ENCODE data around the gene GJB3. TPM values are rescaled to one million over a fixed set of nuclear protein-coding genes. Genes with fewer than 3 reads are reported as not detected.

Gene GJB3
- total RNA-seq, 1 donor from 2014 or later, result not detected

DNA sequence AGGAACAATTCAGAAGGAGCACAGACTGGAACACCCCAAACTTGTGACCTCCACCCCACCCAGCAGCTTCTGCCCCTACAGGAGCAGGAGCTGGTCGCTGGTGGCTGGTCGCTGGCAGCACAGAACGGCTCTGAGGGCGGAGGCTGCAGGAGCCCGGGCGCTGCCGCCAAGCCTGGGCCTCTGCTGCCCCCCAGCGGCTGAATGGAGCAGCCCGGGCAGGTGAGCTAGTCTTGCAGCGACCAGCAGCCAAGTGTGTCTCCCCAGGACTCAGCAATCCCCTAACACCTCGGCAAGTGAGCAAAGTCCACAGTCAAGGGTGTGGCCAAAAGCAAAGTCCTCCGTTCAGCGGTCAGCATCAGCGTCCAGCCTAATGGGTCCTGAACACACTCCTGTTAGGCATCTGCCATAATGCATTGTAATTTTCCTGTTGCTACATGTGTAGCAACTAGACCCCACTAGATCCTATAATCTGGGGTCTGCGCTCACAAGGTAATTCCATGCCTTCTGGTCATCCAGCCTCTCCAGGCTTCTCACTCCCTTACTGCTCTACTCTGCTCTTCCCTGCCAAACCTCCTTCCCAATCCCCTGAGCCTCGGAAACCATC lies 38.2 kb upstream of the GJB3 start:
- H3K27ac Mint-ChIP-seq (ENCODE audit: unreplicated experiment), result no peak overlapping the region
- H3K9me3 Mint-ChIP-seq (ENCODE audit: low read depth), result no peaks in the 10 kb centered on the region
- peaks cover 52% of the 10 kb centered on the region for H3K27me3 Mint-ChIP-seq (ENCODE audit: low read depth)
- DNase-seq (ENCODE audit: low spot score), result no peak
- no peak overlapping the region for H3K4me3 Mint-ChIP-seq (ENCODE audit: unreplicated experiment)
- H3K36me3 Mint-ChIP-seq (ENCODE audit: low read depth), result no peaks in the 10 kb centered on the region
- TF ChIP-seq, protein P1, sequence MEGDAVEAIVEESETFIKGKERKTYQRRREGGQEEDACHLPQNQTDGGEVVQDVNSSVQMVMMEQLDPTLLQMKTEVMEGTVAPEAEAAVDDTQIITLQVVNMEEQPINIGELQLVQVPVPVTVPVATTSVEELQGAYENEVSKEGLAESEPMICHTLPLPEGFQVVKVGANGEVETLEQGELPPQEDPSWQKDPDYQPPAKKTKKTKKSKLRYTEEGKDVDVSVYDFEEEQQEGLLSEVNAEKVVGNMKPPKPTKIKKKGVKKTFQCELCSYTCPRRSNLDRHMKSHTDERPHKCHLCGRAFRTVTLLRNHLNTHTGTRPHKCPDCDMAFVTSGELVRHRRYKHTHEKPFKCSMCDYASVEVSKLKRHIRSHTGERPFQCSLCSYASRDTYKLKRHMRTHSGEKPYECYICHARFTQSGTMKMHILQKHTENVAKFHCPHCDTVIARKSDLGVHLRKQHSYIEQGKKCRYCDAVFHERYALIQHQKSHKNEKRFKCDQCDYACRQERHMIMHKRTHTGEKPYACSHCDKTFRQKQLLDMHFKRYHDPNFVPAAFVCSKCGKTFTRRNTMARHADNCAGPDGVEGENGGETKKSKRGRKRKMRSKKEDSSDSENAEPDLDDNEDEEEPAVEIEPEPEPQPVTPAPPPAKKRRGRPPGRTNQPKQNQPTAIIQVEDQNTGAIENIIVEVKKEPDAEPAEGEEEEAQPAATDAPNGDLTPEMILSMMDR (IDR thresholded peaks at IDR 0.05), result peak; percentile 94
- peaks cover 4% of the 10 kb centered on the region for H3K4me1 Mint-ChIP-seq (ENCODE audit: low read depth)

DNA sequence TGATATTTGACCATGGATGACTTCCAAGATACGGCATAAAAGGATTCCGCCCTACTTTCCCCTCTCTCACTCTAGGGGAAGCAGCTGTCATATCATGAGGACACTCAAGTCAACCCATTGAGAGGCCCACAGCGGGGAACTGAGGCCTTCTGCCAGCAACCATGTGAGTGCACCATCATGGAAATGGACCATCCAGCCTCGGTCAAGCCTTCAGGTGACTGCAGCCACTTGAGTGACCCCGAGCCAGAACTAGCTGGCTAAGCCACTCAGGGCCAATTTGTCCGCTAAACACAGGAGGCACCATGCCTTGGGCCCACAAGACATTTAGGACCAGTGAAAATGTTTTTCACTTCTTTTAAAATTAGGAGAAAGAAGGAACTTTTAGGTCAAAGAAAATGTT lies 37.2 kb upstream of the GJB3 start:
- no peaks in the 10 kb centered on the region for H3K9me3 Mint-ChIP-seq (ENCODE audit: low read depth)
- TF ChIP-seq, protein P1 (IDR thresholded peaks at IDR 0.05), result no peak
- peaks cover 62% of the 10 kb centered on the region for H3K27me3 Mint-ChIP-seq (ENCODE audit: low read depth)
- no peak overlapping the region for H3K4me3 Mint-ChIP-seq (ENCODE audit: unreplicated experiment)
- no peaks in the 10 kb centered on the region for H3K36me3 Mint-ChIP-seq (ENCODE audit: low read depth)
- H3K4me1 Mint-ChIP-seq (ENCODE audit: low read depth), result peaks cover 4% of the 10 kb centered on the region
- no peak overlapping the region for H3K27ac Mint-ChIP-seq (ENCODE audit: unreplicated experiment)
- no peak for DNase-seq (ENCODE audit: low spot score)

GRCh38 chr1:34744851-34745250 lies 36.2 kb upstream of the GJB3 start:
- no peak for DNase-seq (ENCODE audit: low spot score)
- no peaks in the 10 kb centered on the region for H3K9me3 Mint-ChIP-seq (ENCODE audit: low read depth)
- no peak overlapping the region for H3K27ac Mint-ChIP-seq (ENCODE audit: unreplicated experiment)
- no peaks in the 10 kb centered on the region for H3K36me3 Mint-ChIP-seq (ENCODE audit: low read depth)
- H3K4me3 Mint-ChIP-seq (ENCODE audit: unreplicated experiment), result no peak overlapping the region
- peaks cover 4% of the 10 kb centered on the region for H3K4me1 Mint-ChIP-seq (ENCODE audit: low read depth)
- TF ChIP-seq, protein P1 (IDR thresholded peaks at IDR 0.05), result no peak
- H3K27me3 Mint-ChIP-seq (ENCODE audit: low read depth), result peaks cover 62% of the 10 kb centered on the region

DNA sequence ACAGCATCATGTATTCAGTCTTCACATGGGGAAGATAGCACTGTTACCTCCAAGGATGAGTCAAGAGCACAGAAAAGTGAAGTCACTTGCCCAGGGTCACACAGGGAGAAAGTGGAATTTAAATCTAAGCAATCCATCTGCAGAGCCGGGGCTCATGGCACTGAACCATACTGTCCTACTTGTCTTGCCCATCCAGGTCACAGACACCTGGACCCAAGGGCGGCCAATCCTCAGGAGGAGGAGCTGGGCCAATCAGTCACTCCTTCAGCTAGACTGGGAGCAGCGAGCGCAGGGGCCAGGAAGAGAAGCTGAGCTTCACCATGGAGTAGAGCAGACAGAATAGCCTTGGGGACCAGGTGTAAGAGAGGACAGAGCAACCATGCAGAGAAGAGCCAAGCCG lies 35.3 kb upstream of the GJB3 start:
- Mint-ChIP-seq H3K9me3 (ENCODE audit: low read depth) (no peaks in the 10 kb centered on the region), H3K27ac (ENCODE audit: unreplicated experiment) (no peak overlapping the region), H3K27me3 (ENCODE audit: low read depth) (peaks cover 57% of the 10 kb centered on the region), H3K4me3 (ENCODE audit: unreplicated experiment) (no peak overlapping the region), H3K36me3 (ENCODE audit: low read depth) (no peaks in the 10 kb centered on the region), H3K4me1 (ENCODE audit: low read depth) (peaks cover 4% of the 10 kb centered on the region)
- no peak for DNase-seq (ENCODE audit: low spot score)
- TF ChIP-seq, protein P1 (IDR thresholded peaks at IDR 0.05), result no peak

GRCh38 chr1:34746101-34746500 lies 34.9 kb upstream of the GJB3 start:
- peaks cover 4% of the 10 kb centered on the region for H3K4me1 Mint-ChIP-seq (ENCODE audit: low read depth)
- no peak for DNase-seq (ENCODE audit: low spot score)
- TF ChIP-seq, protein P1 (IDR thresholded peaks at IDR 0.05), result no peak
- H3K4me3 Mint-ChIP-seq (ENCODE audit: unreplicated experiment), result no peak overlapping the region
- H3K27ac Mint-ChIP-seq (ENCODE audit: unreplicated experiment), result no peak overlapping the region
- H3K36me3 Mint-ChIP-seq (ENCODE audit: low read depth), result no peaks in the 10 kb centered on the region
- H3K27me3 Mint-ChIP-seq (ENCODE audit: low read depth), result peaks cover 55% of the 10 kb centered on the region
- no peaks in the 10 kb centered on the region for H3K9me3 Mint-ChIP-seq (ENCODE audit: low read depth)

Measured in chondrocyte (in vitro differentiated cells).